Small intestine (tissue), 7 donors: ENCODE measurements around the gene PUS7L. TPM values are rescaled to one million over a fixed set of nuclear protein-coding genes. Genes with fewer than 3 reads are reported as not detected.
"Not testable (repeated sequence)": the region's sequence is repeated elsewhere in the genome, so short reads cannot be mapped to it uniquely, and the experiment has no call there.

Experiments
- DNase-seq, 2 donors: peaks; one replicate each; pipeline versions ENCODE4 v3.0.0 to v3.0.0-alpha.2; 2013
- FAIRE-seq: peaks from 2 replicates; lab custom pipeline; 2012; peaks lifted over from hg19 to GRCh38; lab: Jason Lieb, UNC
- H3K27ac ChIP-seq, 3 donors: one replicate each; pipeline ENCODE4 v1.5.1; 2013; ENCODE audit warnings: low read length in 2 of 3, mild to moderate bottlenecking in 2 of 3, control low read depth in 1 of 3, inconsistent platforms in 1 of 3, low read depth in 1 of 3, moderate library complexity in 1 of 3
- H3K27me3 ChIP-seq, 3 donors: one replicate each; pipeline ENCODE4 v1.6.1; 2013; ENCODE audit warnings: low read length in 3 of 3, inconsistent platforms in 1 of 3; ENCODE audit not compliant: control insufficient read depth in 3 of 3, insufficient read depth in 3 of 3
- H3K36me3 ChIP-seq, 3 donors: one replicate each; pipeline ENCODE4 v1.6.1; 2013; ENCODE audit warnings: low read length in 3 of 3, inconsistent platforms in 1 of 3, low read depth in 1 of 3, mild to moderate bottlenecking in 1 of 3, moderate library complexity in 1 of 3; ENCODE audit not compliant: control insufficient read depth in 3 of 3, insufficient read depth in 2 of 3
- H3K4me1 ChIP-seq, 3 donors: one replicate each; pipeline ENCODE4 v1.6.1; 2013; ENCODE audit warnings: low read length in 2 of 3, inconsistent platforms in 1 of 3, low read depth in 1 of 3, mild to moderate bottlenecking in 1 of 3, moderate library complexity in 1 of 3; ENCODE audit not compliant: control insufficient read depth in 3 of 3, insufficient read depth in 2 of 3
- H3K4me3 ChIP-seq, 3 donors: one replicate each; pipeline ENCODE4 v1.5.1; 2013; ENCODE audit warnings: low read length in 3 of 3, control low read depth in 1 of 3, inconsistent platforms in 1 of 3, low read depth in 1 of 3, mild to moderate bottlenecking in 1 of 3, moderate library complexity in 1 of 3
- H3K9me3 ChIP-seq, 2 donors: one replicate each; pipeline ENCODE4 v1.6.1; 2013; ENCODE audit warnings: low read depth in 1 of 2, low read length in 1 of 2; ENCODE audit not compliant: control insufficient read depth in 2 of 2, insufficient read depth in 1 of 2
- WGBS, 3 donors: extraction: QIAGEN DNeasy Blood & Tissue Kit; methylation state at CpG; one replicate each; pipeline ENCODE4 v1.1.7; 2013; 5-methylcytosine and 5-hydroxymethylcytosine counted together
- polyA plus RNA-seq, 4 donors: library from polyadenylated mRNA; stranded (reverse) in 3 of 4; unstranded in 1 of 4; fragments of 200-250 nt in 3 of 4; fragments of 120-200 nt in 1 of 4; gene quantifications; one replicate each; pipeline versions ENCODE4 v1.2.1 to v1.2.3, GENCODE V29; 2013
- donor health status: healthy with polysubstance abuse.
- donor health status: control.
- donor health status: control.
- donor health status: Bipolar disorder and iron deficiency.
- donor health status: healthy.

PUS7L gene
- polyA plus RNA-seq, 4 donors: 1.6 to 8.9 (median 2.8) TPM

DNA sequence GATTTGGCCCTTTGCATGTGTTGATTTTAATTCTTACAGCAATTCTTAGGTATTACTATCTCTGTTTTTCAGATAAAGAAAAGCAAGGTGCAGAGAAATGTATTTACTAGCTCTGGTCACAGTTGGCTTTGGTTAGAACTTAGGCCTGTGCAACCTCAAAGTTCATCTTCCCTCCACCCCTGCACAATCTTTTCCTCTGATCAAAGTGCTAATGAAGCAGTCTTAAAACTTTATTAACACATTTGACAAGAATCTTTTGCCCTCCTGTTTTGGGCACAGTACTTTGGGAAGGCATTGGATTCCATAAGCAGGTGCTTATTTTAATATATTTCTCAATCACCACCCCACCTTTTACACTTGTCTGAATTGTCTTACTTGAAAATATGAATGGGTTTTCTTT, 2.9 kb upstream of the PUS7L start:
- FAIRE-seq (no peak), DNase-seq (peak; percentile 12 to 43)
- Histone ChIP-seq H3K36me3 (peaks cover 0 to 2% (median 0%) of the 10 kb centered on the region in 3 donors), H3K4me1 (peaks cover 6 to 16% (median 15%) of the 10 kb centered on the region in 3 donors), H3K9me3 (no peaks in the 10 kb centered on the region), H3K4me3 (no peak overlapping the region), H3K27ac (no peak overlapping the region), H3K27me3 (no peaks in the 10 kb centered on the region)

DNA sequence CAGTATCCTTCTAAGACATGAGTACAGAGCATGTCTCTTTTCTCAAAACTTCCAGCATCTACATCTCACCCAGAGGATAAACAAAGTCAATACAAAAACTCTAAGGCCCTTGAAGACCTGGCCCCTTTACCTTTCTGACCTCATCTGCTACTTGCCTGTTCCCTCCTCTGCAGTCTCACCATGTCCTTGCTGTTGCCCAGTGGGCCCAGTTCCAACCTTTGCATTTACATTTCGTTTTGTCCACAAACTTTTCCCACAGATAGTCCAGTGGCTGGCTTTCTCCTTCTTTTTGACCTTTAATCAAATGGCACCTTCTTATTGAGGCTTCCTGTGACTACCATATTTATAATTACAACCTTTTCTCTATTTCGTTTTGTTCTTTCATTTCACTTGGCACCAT, 1.8 kb upstream of the PUS7L start:
- Histone ChIP-seq H3K4me3 (peak overlapping the region in 2 of 3 donors; percentile 39 to 46), H3K9me3 (no peaks in the 10 kb centered on the region), H3K36me3 (peaks cover 0 to 2% (median 0%) of the 10 kb centered on the region in 3 donors), H3K27me3 (no peaks in the 10 kb centered on the region), H3K27ac (no peak overlapping the region), H3K4me1 (peaks cover 6 to 17% (median 16%) of the 10 kb centered on the region in 3 donors)
- DNase-seq: peak in 1 of 2 donors; percentile 5
- 67 to 74% (median 70%) methylated on average over 2 of the region's 2 CpGs for WGBS, 3 donors
- FAIRE-seq: no peak

DNA sequence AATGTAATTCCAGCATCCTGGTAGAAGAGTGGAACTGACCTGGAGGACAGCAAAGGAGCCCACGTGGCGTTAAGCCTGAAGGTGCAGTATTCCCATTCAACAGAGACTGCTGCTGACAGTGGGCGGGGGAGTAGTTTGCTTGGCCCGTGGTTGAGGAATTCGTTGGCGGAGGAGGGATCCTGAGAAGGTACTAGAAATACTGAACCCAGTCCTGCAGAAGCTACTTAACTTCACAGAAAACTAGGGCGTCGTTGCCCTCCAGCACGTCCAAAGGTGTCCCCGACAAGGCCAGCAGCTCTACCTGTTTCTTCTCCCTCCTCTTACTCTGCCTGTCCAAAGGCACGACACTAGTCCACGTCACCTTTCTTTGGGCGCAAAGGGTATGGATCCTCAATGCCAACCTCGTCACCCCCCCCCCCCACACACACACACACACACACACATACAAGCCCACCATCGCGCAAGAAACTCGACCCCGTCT, 303 bp downstream of the PUS7L start:
- peaks cover 6 to 17% (median 16%) of the 10 kb centered on the region in 3 donors for H3K4me1 ChIP-seq
- 0 to 3% (median 1%) methylated on average over 14 to 18 of the region's 18 CpGs for WGBS, 3 donors
- no peak for FAIRE-seq
- H3K27ac ChIP-seq: peak overlapping the region; percentile 62 to 99 (median 71)
- peak overlapping the region; percentile 39 to 54 (median 46) for H3K4me3 ChIP-seq
- H3K27me3 ChIP-seq: no peaks in the 10 kb centered on the region
- H3K36me3 ChIP-seq: no peaks in the 10 kb centered on the region
- no peaks in the 10 kb centered on the region for H3K9me3 ChIP-seq
- DNase-seq: peak in 1 of 2 donors; percentile 60

DNA sequence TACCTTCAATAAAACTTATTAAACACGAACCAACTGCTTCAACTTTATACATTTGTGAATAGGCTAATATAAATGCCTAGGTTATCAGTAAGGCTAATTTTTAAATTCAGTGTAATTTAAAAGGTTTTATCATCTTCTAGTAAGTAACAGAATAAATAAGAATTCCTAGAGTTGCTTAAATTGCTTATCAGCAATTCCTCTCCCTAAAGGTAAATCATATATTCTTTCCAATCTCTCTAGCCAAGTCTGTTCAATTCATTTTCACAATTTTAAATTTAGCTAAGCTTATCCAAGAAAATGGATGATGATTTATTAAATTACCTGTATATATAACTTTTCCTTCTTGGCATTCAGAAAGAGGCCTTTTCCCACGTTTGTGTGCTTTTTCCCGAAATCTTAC, 4.6 kb downstream of the PUS7L start:
- WGBS, 3 donors: 91 to 98% (median 96%) methylated on average over 3 of the region's 3 CpGs
- H3K27me3 ChIP-seq: no peaks in the 10 kb centered on the region
- H3K9me3 ChIP-seq: no peaks in the 10 kb centered on the region
- peaks cover 3 to 9% (median 6%) of the 10 kb centered on the region in 3 donors for H3K4me1 ChIP-seq
- H3K36me3 ChIP-seq: peaks cover 0 to 3% (median 0%) of the 10 kb centered on the region in 3 donors
- no peak overlapping the region for H3K27ac ChIP-seq
- DNase-seq (no peak), FAIRE-seq (no peak)
- no peak overlapping the region for H3K4me3 ChIP-seq

DNA sequence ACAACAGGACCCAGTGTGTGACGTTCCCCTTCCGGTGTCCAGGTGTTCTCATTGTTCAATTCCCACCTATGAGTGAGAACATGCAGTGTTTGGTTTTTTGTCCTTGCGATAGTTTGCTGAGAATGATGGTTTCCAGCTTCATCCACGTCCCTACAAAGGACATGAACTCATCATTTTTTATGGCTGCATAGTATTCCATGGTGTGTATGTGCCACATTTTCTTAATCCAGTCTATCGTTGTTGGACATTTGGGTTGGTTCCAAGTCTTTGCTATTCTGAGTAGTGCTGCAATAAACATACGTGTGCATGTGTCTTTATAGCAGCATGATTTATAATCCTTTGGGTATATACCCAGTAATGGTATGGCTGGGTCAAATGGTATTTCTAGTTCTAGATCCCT, 7.2 kb downstream of the PUS7L start:
- not testable (repeated sequence) for FAIRE-seq, H3K27ac ChIP-seq, DNase-seq, H3K9me3 ChIP-seq, H3K27me3 ChIP-seq, H3K4me3 ChIP-seq, H3K36me3 ChIP-seq, H3K4me1 ChIP-seq
- WGBS, 3 donors: 96 to 98% (median 97%) methylated on average over 3 to 5 of the region's 6 CpGs

DNA sequence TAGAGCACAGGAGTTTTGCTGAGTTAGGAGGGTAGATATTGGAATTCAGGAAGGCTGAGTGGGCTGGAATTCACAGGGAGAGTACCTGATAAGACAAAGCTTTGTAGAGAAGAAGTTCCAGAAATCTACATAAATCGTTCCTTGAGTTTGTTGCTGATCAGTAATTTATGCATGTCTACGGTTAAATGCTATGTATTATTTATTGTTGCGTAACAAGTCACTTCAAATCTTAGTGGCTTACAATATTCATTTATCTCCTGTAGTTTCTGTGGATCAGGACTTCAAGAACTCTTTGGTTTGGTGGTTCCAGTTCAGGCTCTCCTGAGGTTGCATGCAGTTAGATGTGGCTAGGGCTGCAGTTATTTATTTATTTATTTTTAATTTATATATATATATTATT, 7.8 kb downstream of the PUS7L start:
- Histone ChIP-seq H3K27me3 (no peaks in the 10 kb centered on the region), H3K36me3 (peaks cover 0 to 6% (median 0%) of the 10 kb centered on the region in 3 donors), H3K27ac (no peak overlapping the region), H3K9me3 (no peaks in the 10 kb centered on the region), H3K4me1 (no peaks in the 10 kb centered on the region), H3K4me3 (no peak overlapping the region)
- DNase-seq: no peak
- 91 to 96% (median 96%) methylated on average over 3 of the region's 3 CpGs for WGBS, 3 donors
- no peak for FAIRE-seq

DNA sequence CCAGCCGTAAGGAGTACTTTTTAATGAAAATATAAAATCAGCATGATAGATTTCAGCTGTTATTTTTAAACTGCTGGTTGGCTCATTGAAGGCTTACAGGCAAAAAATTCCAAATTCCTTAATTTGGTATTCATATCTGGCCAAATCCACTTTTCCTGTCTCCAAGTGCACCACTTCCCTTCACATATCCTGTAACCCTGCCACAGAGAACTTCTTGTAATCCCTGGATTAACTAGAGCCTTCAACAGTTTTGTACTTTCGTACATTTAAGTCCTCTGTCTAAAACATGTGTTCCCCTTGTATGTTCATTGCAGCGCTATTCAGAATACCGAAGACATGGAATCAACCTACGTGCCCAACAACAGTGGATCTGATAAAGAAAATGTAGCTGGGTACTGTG, 9.6 kb downstream of the PUS7L start:
- H3K27ac ChIP-seq: no peak overlapping the region

DNA sequence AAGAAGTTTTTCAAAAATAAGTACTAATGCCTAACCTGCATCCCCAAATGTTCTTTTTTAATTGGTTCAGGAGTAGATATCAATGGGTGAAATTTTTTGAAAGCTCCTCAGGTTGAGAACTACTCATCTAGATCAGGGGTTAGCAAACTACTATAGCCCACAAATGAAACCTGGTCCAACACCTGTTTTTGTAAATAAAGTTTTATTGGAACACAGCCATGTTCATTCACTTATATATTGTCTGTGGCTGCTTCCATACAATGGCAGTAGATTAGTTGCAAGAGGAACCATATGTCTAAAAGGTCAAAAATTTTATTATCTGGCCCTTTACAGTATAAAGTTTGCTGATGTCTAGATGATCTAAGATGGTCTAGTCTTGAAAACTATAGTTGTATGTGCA, 13.8 kb downstream of the PUS7L start:
- H3K4me1 ChIP-seq: no peaks in the 10 kb centered on the region
- peaks cover 0 to 11% (median 8%) of the 10 kb centered on the region in 3 donors for H3K36me3 ChIP-seq
- no peak for DNase-seq
- FAIRE-seq: no peak
- no peak overlapping the region for H3K4me3 ChIP-seq
- H3K27ac ChIP-seq: no peak overlapping the region
- H3K27me3 ChIP-seq: no peaks in the 10 kb centered on the region
- H3K9me3 ChIP-seq: no peaks in the 10 kb centered on the region

More for the DNA sequence above, 9.6 kb downstream of the PUS7L start:
- WGBS, 3 donors: 82 to 95% (median 94%) methylated on average over 5 of the region's 5 CpGs
- Histone ChIP-seq H3K4me3 (no peak overlapping the region), H3K27me3 (no peaks in the 10 kb centered on the region), H3K4me1 (no peaks in the 10 kb centered on the region), H3K9me3 (no peaks in the 10 kb centered on the region), H3K36me3 (peaks cover 0 to 6% (median 4%) of the 10 kb centered on the region in 3 donors)
- no peak for FAIRE-seq
- no peak for DNase-seq

DNA sequence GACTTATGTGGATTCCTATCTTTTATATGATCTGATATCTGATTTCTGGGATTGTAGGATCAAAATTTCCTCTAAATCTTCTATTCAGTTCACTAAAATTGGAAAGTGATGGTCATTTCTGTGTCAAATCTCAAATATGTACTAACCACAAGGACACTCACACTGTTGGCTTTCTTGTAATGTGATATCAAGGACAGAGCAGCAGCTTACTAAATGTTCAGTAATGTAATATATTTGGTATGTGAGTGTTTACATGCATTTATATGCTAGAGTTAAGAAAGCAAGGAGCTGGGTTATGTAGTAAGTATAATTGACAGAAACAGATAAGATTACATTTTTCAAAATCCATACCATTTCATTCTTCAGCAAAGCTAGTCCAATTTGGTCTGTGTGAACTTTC, 16.5 kb downstream of the PUS7L start:
- H3K4me3 ChIP-seq: no peak overlapping the region
- H3K36me3 ChIP-seq: peaks cover 0 to 11% (median 6%) of the 10 kb centered on the region in 3 donors
- DNase-seq: no peak
- H3K27me3 ChIP-seq: no peaks in the 10 kb centered on the region
- H3K9me3 ChIP-seq: no peaks in the 10 kb centered on the region
- H3K4me1 ChIP-seq: no peaks in the 10 kb centered on the region
- no peak for FAIRE-seq
- no peak overlapping the region for H3K27ac ChIP-seq
